GM19023 (cell line): Measurements from ENCODE around the gene LRRC52.

Experiments
- ATAC-seq: cut with Tn5 transposase; IDR thresholded peaks from one replicate; pipeline ENCODE4 v1.9.1; 2021; ENCODE audit warnings: mild to moderate bottlenecking, moderate library complexity; ENCODE audit not compliant: unreplicated experiment

LRRC52 gene

GRCh38 chr1:165543532-165544438 is at the start of gene LRRC52:
Gene LRRC52 (plus strand): TSS chr1:165544000. CDS start chr1:165544297, 297 bp downstream.
- no peak for ATAC-seq

- ATAC-seq: no peak
Measured at GRCh38 chr1:165494949-165495857, 48.6 kb upstream of the LRRC52 start.

- ATAC-seq: no peak
Measured at GRCh38 chr1:165495858-165496205, 48.0 kb upstream of the LRRC52 start.

- no peak for ATAC-seq
Measured at GRCh38 chr1:165496501-165496900, 47.3 kb upstream of the LRRC52 start.

- no peak for ATAC-seq
Measured at GRCh38 chr1:165497069-165498013, 46.5 kb upstream of the LRRC52 start.

GRCh38 chr1:165501330-165501969 is 42.4 kb upstream of the LRRC52 start:
- no peak for ATAC-seq

- no peak for ATAC-seq
Measured at GRCh38 chr1:165501970-165502348, 41.8 kb upstream of the LRRC52 start.

GRCh38 chr1:165507570-165507969 is 36.2 kb upstream of the LRRC52 start:
- no peak for ATAC-seq

- ATAC-seq: no peak
Measured at GRCh38 chr1:165508291-165508690, 35.5 kb upstream of the LRRC52 start.

GRCh38 chr1:165512816-165513215 is 31.0 kb upstream of the LRRC52 start:
- ATAC-seq: no peak

GRCh38 chr1:165516469-165516868 is 27.3 kb upstream of the LRRC52 start:
- no peak for ATAC-seq

GRCh38 chr1:165520646-165521045 is 23.2 kb upstream of the LRRC52 start:
- ATAC-seq: no peak

GRCh38 chr1:165524639-165525285 is 19.0 kb upstream of the LRRC52 start:
- ATAC-seq: no peak

- no peak for ATAC-seq
Measured at GRCh38 chr1:165525708-165526107, 18.1 kb upstream of the LRRC52 start.

- ATAC-seq: no peak
Measured at GRCh38 chr1:165527251-165528007, 16.4 kb upstream of the LRRC52 start.

GRCh38 chr1:165531021-165531420 is 12.8 kb upstream of the LRRC52 start:
- no peak for ATAC-seq

- no peak for ATAC-seq
Measured at GRCh38 chr1:165532053-165532452, 11.7 kb upstream of the LRRC52 start.

- no peak for ATAC-seq
Measured at GRCh38 chr1:165533254-165533653, 10.5 kb upstream of the LRRC52 start.

- ATAC-seq: no peak
Measured at GRCh38 chr1:165536016-165536415, 7.8 kb upstream of the LRRC52 start.
